CD4-positive, alpha-beta T cell (primary cell): ENCODE data around the gene HMGB2. TPM values are rescaled to one million over a fixed set of nuclear protein-coding genes. Genes with fewer than 3 reads are reported as not detected.

Experiments used
- ATAC-seq: fragments of 200-7000 bp; cut with Tn5 transposase; one replicate; pipeline ENCODE4 v1.10.0; 2022; ENCODE audit warnings: mild to moderate bottlenecking; ENCODE audit not compliant: poor library complexity
- CTCF ChIA-PET: fragments of 350-600 bp; sonication (Branson Sonifier 250); formaldehyde crosslinking; loops from one replicate; lab custom pipeline; 2021; ENCODE audit warnings: antibody characterized with exemption, inconsistent platforms; lab: Charles Lee
- POLR2A ChIA-PET: fragments of 350-600 bp; sonication (Branson Sonifier 250); formaldehyde crosslinking; loops from one replicate; lab custom pipeline; 2021; ENCODE audit warnings: antibody characterized with exemption, inconsistent platforms; lab: Charles Lee
- DNase-seq, 14 experiments: peaks; one replicate each; pipeline ENCODE4 v3.0.0-alpha.2; 2013 to 2020; ENCODE audit warnings: mixed read lengths in 2 of 14
- H3K27ac ChIP-seq, 2 donors: one replicate each; pipeline versions ENCODE4 v1.5.1 to v1.7.0; 2013; ENCODE audit warnings: low read length in 2 of 2, low read depth in 1 of 2, mild to moderate bottlenecking in 1 of 2
- H3K27me3 ChIP-seq, 2 experiments: 1 replicate in 1 of 2; 2 replicates in 1 of 2; pipeline versions ENCODE4 v1.6.1 to v1.7.0; 2013; ENCODE audit warnings: low read length in 2 of 2, control low read depth in 1 of 2, mild to moderate bottlenecking in 1 of 2, moderate library complexity in 1 of 2; ENCODE audit not compliant: insufficient read depth in 2 of 2, control insufficient read depth in 1 of 2
- H3K36me3 ChIP-seq: one replicate; pipeline ENCODE4 v1.6.1; 2013; ENCODE audit warnings: low read length, control low read depth; ENCODE audit not compliant: insufficient read depth
- H3K4me1 ChIP-seq: one replicate; pipeline ENCODE4 v1.6.1; 2013; ENCODE audit warnings: low read length, control low read depth; ENCODE audit not compliant: insufficient read depth
- H3K4me3 ChIP-seq: one replicate; pipeline ENCODE4 v1.5.1; 2013; ENCODE audit warnings: mild to moderate bottlenecking, low read length, moderate library complexity
- H3K9me3 ChIP-seq, 2 experiments: 1 replicate in 1 of 2; 2 replicates in 1 of 2; pipeline versions ENCODE4 v1.6.1 to v1.7.0; 2013; ENCODE audit warnings: low read length in 2 of 2, mild to moderate bottlenecking in 2 of 2, control low read depth in 1 of 2, moderate library complexity in 1 of 2; ENCODE audit not compliant: control insufficient read depth in 1 of 2, insufficient read depth in 1 of 2
- H3K27ac Mint-ChIP-seq: one replicate; pipeline ENCODE4 v1.8.0; 2020; ENCODE audit warnings: mixed read lengths
- H3K27me3 Mint-ChIP-seq: one replicate; pipeline ENCODE4 v1.8.0; 2021; ENCODE audit warnings: mixed read lengths
- H3K36me3 Mint-ChIP-seq: one replicate; pipeline ENCODE4 v1.8.0; 2021; ENCODE audit warnings: low read depth, mixed read lengths
- H3K4me1 Mint-ChIP-seq: one replicate; pipeline ENCODE4 v1.8.0; 2021; ENCODE audit warnings: low read depth, mixed read lengths
- H3K4me3 Mint-ChIP-seq: one replicate; pipeline ENCODE4 v1.8.0; 2020; ENCODE audit warnings: mild to moderate bottlenecking, mixed read lengths
- H3K9me3 Mint-ChIP-seq: one replicate; pipeline ENCODE4 v1.8.0; 2020; ENCODE audit warnings: mixed read lengths
- CTCF ChIP-seq: fragments of 200-600 bp; IDR thresholded peaks from one replicate; pipeline ENCODE4 v1.8.0; 2022; ENCODE audit warnings: antibody characterized with exemption, mild to moderate bottlenecking
- intact Hi-C, 2 experiments: fragments of 100-400 bp; cut with DNase I in 1 of 2; cut with micrococcal nuclease in 1 of 2; formaldehyde crosslinking; loops; one replicate each; pipeline versions ENCODE4 v1.15.1 to v1.9.0; 2023 to 2025; cut with DNase I, micrococcal nuclease
- total RNA-seq, 174 experiments: library from RNA in 2 of 174; stranded (reverse) in 2 of 174; gene quantifications; one replicate each; pipeline ENCODE4 v1.2.3 and lab custom pipeline; 2021 to 2026

Gene HMGB2
- total RNA-seq, 2 experiments from 2014 or later: 228 to 232 TPM

GRCh38 chr4:173284463-173284862 lies 49.7 kb downstream of the HMGB2 start:
- no peak overlapping the region for H3K4me3 ChIP-seq
- Mint-ChIP-seq H3K36me3 (peaks cover 70% of the 10 kb centered on the region), H3K9me3 (no peaks in the 10 kb centered on the region), H3K27me3 (no peaks in the 10 kb centered on the region), H3K27ac (no peak overlapping the region), H3K4me1 (peaks cover 13% of the 10 kb centered on the region), H3K4me3 (no peak overlapping the region)
- peaks cover 3% of the 10 kb centered on the region for H3K4me1 ChIP-seq
- no peak overlapping the region for H3K27ac ChIP-seq
- peaks cover 12 to 23% of the 10 kb centered on the region in 2 experiments for H3K9me3 ChIP-seq
- POLR2A ChIA-PET: no interaction called here
- ATAC-seq (no peak), DNase-seq (no peak)
- no peak for TF ChIP-seq CTCF
- CTCF ChIA-PET: no interaction called here
- H3K27me3 ChIP-seq: no peaks in the 10 kb centered on the region
- intact Hi-C loops: no loop called here
- H3K36me3 ChIP-seq: no peaks in the 10 kb centered on the region

- POLR2A ChIA-PET: no interaction called here
- H3K4me3 ChIP-seq: no peak overlapping the region
- intact Hi-C loops: no loop called here
- Mint-ChIP-seq H3K27me3 (no peaks in the 10 kb centered on the region), H3K4me1 (no peaks in the 10 kb centered on the region), H3K36me3 (peaks cover 78% of the 10 kb centered on the region), H3K27ac (no peak overlapping the region), H3K9me3 (no peaks in the 10 kb centered on the region), H3K4me3 (no peak overlapping the region)
- CTCF ChIA-PET: no interaction called here
- peaks cover 8 to 23% of the 10 kb centered on the region in 2 experiments for H3K9me3 ChIP-seq
- DNase-seq (no peak), ATAC-seq (no peak)
- no peak overlapping the region for H3K27ac ChIP-seq
- TF ChIP-seq CTCF: no peak
- no peaks in the 10 kb centered on the region for H3K4me1 ChIP-seq
- no peaks in the 10 kb centered on the region for H3K27me3 ChIP-seq
- H3K36me3 ChIP-seq: no peaks in the 10 kb centered on the region
Observed at GRCh38 chr4:173282626-173283025, 51.5 kb downstream of the HMGB2 start.

GRCh38 chr4:173282256-173282562 lies 51.9 kb downstream of the HMGB2 start:
- Histone ChIP-seq H3K36me3 (no peaks in the 10 kb centered on the region), H3K4me1 (no peaks in the 10 kb centered on the region), H3K4me3 (no peak overlapping the region), H3K27me3 (no peaks in the 10 kb centered on the region), H3K27ac (no peak overlapping the region), H3K9me3 (peaks cover 4 to 22% of the 10 kb centered on the region in 2 experiments)
- no peak for ATAC-seq
- intact Hi-C loops: no loop called here
- TF ChIP-seq CTCF: no peak
- H3K9me3 Mint-ChIP-seq: no peaks in the 10 kb centered on the region
- CTCF ChIA-PET: no interaction called here
- DNase-seq: no peak
- H3K27ac Mint-ChIP-seq: no peak overlapping the region
- peaks cover 83% of the 10 kb centered on the region for H3K36me3 Mint-ChIP-seq
- H3K4me3 Mint-ChIP-seq: no peak overlapping the region
- POLR2A ChIA-PET: no interaction called here
- H3K27me3 Mint-ChIP-seq: no peaks in the 10 kb centered on the region
- no peaks in the 10 kb centered on the region for H3K4me1 Mint-ChIP-seq
